Measurements from ENCODE around the gene U2AF2.

DNA sequence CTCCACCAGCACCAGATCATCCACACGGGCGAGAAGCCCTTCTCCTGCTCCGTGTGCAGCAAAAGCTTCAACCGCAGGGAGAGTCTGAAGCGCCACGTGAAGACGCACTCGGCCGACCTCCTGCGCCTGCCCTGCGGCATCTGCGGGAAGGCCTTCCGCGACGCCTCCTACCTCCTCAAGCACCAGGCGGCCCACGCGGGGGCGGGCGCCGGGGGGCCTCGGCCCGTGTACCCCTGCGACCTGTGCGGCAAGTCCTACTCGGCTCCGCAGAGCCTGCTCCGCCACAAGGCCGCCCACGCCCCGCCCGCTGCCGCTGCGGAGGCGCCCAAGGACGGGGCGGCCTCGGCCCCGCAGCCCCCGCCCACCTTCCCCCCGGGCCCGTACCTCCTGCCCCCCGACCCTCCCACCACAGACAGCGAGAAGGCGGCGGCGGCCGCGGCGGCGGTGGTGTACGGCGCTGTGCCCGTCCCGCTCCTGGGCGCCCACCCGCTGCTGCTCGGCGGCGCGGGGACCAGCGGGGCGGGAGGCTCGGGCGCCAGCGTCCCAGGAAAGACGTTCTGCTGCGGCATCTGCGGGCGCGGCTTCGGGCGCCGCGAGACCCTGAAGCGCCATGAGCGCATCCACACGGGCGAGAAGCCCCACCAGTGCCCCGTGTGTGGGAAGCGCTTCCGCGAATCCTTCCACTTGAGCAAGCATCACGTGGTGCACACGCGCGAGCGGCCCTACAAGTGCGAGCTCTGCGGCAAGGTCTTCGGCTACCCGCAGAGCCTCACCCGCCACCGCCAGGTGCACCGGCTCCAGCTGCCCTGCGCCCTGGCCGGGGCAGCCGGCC, 39.9 kb upstream of the U2AF2 start:
- TF ChIP-seq, protein P1, sequence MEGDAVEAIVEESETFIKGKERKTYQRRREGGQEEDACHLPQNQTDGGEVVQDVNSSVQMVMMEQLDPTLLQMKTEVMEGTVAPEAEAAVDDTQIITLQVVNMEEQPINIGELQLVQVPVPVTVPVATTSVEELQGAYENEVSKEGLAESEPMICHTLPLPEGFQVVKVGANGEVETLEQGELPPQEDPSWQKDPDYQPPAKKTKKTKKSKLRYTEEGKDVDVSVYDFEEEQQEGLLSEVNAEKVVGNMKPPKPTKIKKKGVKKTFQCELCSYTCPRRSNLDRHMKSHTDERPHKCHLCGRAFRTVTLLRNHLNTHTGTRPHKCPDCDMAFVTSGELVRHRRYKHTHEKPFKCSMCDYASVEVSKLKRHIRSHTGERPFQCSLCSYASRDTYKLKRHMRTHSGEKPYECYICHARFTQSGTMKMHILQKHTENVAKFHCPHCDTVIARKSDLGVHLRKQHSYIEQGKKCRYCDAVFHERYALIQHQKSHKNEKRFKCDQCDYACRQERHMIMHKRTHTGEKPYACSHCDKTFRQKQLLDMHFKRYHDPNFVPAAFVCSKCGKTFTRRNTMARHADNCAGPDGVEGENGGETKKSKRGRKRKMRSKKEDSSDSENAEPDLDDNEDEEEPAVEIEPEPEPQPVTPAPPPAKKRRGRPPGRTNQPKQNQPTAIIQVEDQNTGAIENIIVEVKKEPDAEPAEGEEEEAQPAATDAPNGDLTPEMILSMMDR (IDR thresholded peaks at IDR 0.05) = no peak
- TF ChIP-seq POLR2A (IDR thresholded peaks at IDR 0.05) = no peak
